ENCODE measurements around the gene PPP2R5A.
"Not testable (repeated sequence)": the region's sequence is repeated elsewhere in the genome, so short reads cannot be mapped to it uniquely, and the experiment has no call there.

The PPP2R5A gene

GRCh38 chr1:212302745-212303383, 17.7 kb downstream of the PPP2R5A start:
- no peak for DNase-seq

- no peak for DNase-seq
Measured at GRCh38 chr1:212305342-212305741, 20.1 kb downstream of the PPP2R5A start.

GRCh38 chr1:212305984-212306452, 20.8 kb downstream of the PPP2R5A start:
- not testable (repeated sequence) for DNase-seq

GRCh38 chr1:212309967-212310366, 24.8 kb downstream of the PPP2R5A start:
- DNase-seq = no peak

- DNase-seq = no peak
Measured at GRCh38 chr1:212310383-212310782, 25.2 kb downstream of the PPP2R5A start.

- DNase-seq = no peak
Measured at GRCh38 chr1:212311836-212312497, 26.8 kb downstream of the PPP2R5A start.

- DNase-seq = no peak
Measured at GRCh38 chr1:212313616-212314015, 28.4 kb downstream of the PPP2R5A start.

- no peak for DNase-seq
Measured at GRCh38 chr1:212315184-212315583, 30.0 kb downstream of the PPP2R5A start.

GRCh38 chr1:212315907-212316306, 30.7 kb downstream of the PPP2R5A start:
- peak in 1 of 5 donors; percentile 32 for DNase-seq

GRCh38 chr1:212317916-212318315, 32.7 kb downstream of the PPP2R5A start:
- no peak for DNase-seq

GRCh38 chr1:212321031-212321430, 35.8 kb downstream of the PPP2R5A start:
- not testable (repeated sequence) for DNase-seq

GRCh38 chr1:212323066-212323465, 37.9 kb downstream of the PPP2R5A start:
- no peak for DNase-seq

- DNase-seq = no peak
Measured at GRCh38 chr1:212326541-212326940, 41.3 kb downstream of the PPP2R5A start.

- DNase-seq = no peak
Measured at GRCh38 chr1:212328248-212328647, 43.0 kb downstream of the PPP2R5A start.

- no peak for DNase-seq
Measured at GRCh38 chr1:212329105-212329504, 43.9 kb downstream of the PPP2R5A start.

GRCh38 chr1:212341090-212341489, 55.9 kb downstream of the PPP2R5A start:
- DNase-seq = no peak

- no peak for DNase-seq
Measured at GRCh38 chr1:212344905-212345304, 59.7 kb downstream of the PPP2R5A start.

- no peak for DNase-seq
Measured at GRCh38 chr1:212346601-212347000, 61.4 kb downstream of the PPP2R5A start.

- DNase-seq = no peak
Measured at GRCh38 chr1:212351588-212352362, 66.6 kb downstream of the PPP2R5A start.

- DNase-seq = no peak
Measured at GRCh38 chr1:212353181-212353580, 68.0 kb downstream of the PPP2R5A start.

GRCh38 chr1:212354464-212354863, 69.3 kb downstream of the PPP2R5A start:
- no peak for DNase-seq

GRCh38 chr1:212355230-212355969, 70.2 kb downstream of the PPP2R5A start:
- DNase-seq = no peak
